ENCODE measurements around the gene GALNT7.

The GALNT7 gene

DNA sequence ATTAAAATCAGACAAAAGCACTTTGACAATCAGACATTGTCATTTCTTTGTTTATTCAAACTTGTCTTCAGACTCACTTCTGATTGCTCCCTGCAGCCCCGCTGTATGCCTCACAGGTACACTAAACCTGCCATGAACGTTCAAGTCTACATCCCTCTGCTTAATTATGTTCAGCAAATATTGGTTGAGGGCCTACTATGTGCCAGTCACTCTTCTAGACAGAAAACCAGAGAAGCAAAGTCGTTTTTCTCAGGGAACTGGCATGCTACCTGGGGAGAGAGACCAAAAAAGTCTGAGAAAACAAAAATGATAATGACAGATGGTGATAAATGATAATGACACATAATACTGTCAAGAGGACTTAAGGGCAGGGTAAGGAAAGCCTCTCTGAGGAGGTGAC is 146.1 kb downstream of the GALNT7 start:
- no peak for DNase-seq

DNA sequence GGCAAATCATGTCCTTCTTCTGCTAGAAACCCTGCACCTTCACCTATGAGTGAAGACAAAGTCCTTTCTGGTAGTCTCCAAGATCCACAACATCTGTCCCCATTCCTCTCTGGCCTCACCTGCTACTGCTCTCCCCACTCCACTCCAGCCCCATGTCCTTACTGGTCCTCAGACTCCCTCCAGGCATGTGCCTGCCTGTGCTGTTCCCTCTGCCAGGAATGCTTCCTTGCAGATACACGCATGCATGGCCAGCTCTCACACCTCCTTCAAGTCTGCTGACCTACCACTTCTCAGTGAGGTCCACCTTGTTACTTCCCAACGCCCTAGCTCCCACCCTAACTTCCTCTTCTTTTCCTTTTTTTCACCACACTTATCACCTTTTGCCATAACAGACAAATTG is 147.4 kb downstream of the GALNT7 start:
- DNase-seq, result no peak

DNA sequence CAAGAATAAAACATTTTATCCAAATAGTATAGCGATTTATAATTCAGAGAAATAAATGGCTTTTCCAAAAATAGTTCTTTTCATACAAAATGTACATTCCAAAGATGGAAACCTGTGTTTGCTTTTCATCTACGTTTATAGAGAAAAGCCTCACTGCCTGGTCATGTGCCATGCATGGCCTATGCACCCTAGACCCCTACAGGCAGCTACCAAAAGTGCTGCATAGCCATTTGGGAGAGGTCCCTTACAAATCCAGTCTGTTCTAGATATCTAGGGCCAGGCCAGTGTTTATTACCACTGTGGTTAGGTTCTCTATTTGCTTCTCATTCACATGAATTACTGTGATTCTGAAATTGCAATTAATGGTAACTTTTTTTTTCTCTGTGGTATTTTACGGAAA is 148.4 kb downstream of the GALNT7 start:
- no peak for DNase-seq

DNA sequence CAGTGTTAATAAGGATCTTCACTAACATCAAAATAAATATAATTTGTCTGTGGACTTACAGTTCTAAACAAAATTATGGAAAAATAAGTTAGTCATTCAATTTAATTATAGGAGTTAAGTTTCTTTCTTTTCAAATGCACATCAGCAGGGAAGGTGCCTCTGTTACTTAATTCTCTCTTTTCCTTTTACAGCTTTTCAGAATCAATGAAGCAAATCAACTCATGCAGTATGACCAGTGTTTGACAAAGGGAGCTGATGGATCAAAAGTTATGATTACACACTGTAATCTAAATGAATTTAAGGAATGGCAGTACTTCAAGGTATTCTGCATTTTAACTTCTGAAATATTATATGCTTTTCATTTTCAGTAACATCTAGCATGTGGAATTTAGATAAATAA is 149.6 kb downstream of the GALNT7 start:
- no peak for DNase-seq

DNA sequence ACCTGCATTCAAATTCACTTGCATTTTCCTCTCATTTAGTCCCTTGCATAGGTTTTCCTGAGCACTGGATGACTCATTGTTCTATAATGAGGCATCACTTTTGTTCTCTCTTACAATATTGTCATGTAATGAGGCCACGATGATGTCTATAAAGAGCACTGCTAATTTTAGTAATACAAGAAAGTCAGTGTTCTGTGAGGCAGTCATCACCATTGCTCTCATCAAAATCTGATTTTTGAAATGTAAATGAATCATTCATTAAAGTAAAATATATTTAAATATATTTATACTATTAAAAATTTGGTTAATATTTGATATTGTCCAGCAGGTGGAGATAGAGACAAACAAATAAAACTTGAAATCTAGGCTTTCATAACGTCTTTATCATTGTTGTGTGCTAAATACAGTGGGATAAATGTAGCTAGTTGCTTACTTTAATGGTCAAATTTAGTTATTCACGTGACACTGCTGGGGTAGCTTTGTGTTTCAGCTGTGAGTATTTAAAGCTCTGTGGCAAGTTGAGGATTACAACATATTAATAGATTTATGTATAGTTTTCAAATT is 150.1 kb downstream of the GALNT7 start:
- DNase-seq, result no peak

DNA sequence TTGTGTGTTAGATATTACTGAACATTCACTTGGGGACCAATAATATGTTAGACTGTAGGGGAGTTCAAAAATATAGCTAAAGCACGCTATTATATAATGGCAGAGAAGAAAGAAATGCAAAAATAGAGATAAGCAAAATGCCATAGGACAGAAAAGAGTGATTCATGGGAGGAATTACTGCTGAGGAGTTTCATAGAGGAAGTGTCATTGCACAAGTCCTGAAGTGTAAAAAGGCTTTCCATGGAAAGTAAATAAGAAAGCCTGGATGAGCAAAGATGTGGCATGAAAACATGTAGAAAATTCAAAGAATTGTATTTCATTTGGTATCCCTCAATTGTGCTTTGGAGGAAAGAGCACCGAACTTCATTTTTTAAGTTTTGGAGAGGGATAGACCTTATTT is 151.1 kb downstream of the GALNT7 start:
- DNase-seq, result no peak

DNA sequence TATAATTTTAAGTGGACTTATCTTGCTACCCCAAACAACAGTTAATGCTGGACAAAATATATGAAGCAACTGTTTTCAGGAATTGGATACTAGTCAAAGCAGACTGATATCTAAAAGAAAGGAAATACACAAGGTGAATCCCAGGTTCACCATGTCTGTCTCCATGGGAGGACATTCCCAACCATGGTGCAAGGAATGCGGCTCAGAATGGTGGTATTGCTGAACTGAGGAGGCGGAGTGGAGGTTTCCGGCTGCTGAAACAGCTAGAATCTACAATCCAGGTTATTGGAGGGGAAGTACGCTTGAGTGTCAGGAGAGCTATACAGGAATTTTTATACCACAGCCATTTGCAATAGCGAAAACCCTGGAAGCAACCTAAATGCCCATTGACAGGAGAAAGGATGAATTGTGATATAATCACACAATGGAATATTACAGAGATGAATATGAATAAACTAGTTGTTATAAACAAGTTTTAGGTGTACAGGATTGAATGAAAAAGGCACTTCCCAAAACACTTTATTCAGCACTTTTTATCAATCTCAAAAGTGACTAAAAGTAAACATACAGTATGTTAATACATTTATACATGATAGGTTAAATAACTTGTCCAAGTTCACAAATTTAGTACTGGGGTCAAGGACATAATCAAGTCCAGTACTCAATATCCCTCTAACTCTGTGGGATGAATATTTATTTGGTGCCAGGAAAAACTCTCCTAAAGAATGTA is 156.6 kb downstream of the GALNT7 start:
- no peak for DNase-seq

DNA sequence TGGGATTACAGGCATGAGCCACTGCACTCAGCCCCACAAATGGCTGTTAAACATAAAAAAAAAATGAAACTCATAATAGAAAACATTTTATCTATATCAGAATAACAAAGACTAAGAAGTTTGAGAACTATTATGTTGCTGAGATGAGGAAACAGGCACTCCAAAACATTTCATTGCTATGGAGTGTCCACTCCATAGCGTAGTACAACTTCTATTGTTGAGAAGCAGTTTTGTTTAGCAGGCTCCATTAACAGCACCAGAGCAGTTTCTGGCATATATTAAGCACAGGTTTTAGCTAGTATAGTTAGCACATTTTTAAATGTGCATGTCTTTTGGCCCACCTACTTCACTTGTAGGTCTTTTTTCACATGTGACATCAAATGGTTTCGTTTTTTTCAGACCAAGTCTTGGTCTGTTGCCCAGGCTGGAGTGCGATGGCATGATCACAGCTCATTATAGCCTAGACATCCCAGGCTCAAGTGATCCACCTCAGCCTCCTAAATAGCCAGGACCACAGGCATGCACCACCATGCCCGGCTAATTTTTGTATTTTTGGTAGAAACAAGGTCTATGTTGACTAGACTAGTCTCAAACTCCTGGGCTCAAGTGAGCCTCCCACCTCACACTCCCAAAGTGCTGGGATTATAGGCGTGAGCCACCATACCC is 159.8 kb downstream of the GALNT7 start:
- DNase-seq, result no peak

DNA sequence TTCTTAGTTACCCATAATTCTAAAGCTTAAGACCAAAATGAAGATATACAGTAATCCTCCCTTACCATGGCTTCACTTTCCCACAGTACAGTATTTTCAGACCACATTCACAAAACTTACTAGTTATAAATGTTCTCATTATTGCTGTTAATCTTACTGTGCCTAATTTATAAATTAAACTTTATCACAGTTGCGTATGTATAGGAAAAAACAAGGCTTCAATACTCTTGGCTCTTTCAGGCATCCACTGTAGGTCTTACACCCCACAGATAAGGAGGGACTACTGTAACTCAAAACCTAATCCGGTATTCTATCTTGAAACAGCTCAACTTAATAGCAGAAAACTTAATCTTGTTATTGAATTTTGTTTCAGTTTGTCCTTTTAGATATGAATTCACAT is 162.0 kb downstream of the GALNT7 start:
- DNase-seq, result no peak

DNA sequence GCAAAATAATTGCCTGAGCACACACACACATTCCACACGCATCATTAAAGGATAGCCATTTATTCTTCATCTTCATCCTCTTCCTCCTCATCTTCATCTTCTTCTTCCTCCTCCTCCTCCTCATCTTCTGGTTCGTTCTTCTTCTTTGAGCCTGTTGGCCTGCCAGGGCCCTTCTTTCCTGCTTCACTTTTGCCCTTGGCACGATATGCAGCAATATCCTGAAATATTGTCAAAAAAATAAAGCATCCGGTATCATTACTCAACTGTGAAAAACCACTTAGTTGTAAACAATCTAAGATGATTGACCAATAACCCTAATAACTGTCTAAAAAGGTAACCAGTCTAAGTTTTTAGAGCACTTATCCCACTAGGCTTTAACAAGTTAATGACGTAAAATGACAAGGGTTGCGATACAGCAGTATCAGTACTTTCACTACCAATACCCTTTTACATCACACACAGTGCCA is 163.4 kb downstream of the GALNT7 start:
- DNase-seq, result no peak

DNA sequence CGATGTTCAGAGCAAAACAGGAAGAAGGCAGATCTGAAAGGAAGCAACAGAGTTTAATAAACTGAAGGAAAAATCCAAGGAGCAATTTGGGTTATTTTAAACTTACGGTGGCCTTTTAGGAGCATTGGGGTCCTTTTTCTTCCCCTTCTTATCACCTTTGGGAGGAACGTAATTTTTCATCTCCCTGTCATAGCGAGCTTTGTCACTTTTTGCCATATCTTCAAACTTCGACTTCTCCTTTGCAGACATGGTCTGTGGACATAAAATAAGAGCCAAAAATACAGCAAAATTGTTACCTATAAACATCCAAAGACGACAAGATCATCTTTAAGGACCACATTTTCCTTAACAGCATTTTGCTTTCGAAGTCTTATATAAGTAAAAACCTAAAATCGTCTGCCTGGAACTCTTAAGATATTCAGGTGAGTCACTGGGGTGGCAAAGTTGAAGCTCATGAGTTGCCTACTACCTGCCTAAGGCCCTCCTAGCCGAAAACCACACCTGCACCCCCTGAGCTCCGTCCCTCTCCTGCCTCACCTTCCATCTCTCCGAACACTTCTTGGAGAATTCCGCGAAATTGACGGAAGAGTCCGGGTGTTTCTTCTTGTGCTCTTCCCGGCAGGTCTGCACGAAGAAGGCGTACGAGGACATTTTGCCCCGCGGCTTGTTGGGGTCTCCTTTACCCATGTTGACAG is 164.5 kb downstream of the GALNT7 start:
- no peak for DNase-seq

DNA sequence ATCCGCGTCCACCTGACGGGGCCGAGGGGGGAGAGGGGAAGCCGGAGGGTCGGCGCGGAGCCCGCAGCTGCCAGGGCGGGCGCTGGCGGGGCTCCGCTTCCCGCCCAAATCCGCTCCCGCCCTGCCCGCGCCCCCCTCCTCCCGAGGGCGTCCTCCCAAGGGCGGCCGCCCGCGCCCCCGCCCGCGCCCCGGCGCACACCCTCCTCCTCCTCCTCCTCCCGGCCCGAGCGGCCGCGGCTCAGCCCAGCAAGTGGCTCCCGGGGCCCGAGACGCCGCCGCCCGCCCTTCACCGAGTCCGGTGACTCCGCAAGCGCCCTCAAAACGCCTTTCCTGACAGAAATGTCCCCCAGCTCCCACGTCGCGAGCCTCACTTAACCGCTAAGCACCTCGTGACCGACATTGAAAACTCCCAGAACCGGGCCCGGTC is 165.1 kb downstream of the GALNT7 start:
- DNase-seq, result no peak

DNA sequence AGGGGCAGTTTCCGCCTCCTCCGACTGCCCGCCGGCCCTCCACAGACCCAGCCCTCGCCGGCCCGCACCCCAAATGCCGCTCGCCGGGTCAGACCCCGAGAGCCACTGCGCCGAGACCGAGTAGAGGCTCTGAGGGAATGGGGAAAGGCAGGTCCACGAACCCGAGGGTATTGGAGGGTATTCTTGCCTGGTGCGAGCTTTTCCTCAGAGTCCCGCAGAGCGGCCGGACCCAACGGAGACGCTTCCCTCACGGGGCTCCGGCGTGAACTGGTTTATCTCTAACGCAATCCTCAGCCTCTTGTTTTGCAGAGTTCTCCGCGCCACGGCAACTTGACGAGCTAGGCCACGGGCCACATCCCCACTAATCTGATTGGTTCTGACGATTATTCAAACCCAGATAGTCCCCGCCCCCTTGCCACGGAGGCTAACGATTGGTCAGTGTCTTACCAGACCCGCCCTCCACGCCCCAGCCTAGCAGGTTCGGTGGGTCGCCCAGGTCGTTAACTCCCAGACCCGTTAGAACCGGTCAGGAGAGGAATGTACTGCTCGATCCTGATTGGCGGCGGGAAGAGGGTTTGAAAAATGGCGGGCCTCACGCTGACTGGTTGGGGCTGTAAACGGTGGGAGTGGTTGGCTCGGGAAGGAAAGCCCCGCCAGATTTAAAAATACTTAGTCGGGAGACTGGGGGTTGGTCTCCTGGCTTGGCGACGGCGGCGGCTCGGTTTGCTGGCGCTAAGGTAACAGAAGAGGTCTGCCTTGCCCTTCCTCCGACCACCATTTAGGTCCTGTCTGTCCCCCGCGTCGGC is 165.7 kb downstream of the GALNT7 start, which contains the start of gene HMGB2:
Gene HMGB2, minus strand, starts transcription at position 274 of the 806 bp plus-strand sequence. CDS start 709 bp downstream, outside the sequence.
- peak; percentile 97 for DNase-seq

DNA sequence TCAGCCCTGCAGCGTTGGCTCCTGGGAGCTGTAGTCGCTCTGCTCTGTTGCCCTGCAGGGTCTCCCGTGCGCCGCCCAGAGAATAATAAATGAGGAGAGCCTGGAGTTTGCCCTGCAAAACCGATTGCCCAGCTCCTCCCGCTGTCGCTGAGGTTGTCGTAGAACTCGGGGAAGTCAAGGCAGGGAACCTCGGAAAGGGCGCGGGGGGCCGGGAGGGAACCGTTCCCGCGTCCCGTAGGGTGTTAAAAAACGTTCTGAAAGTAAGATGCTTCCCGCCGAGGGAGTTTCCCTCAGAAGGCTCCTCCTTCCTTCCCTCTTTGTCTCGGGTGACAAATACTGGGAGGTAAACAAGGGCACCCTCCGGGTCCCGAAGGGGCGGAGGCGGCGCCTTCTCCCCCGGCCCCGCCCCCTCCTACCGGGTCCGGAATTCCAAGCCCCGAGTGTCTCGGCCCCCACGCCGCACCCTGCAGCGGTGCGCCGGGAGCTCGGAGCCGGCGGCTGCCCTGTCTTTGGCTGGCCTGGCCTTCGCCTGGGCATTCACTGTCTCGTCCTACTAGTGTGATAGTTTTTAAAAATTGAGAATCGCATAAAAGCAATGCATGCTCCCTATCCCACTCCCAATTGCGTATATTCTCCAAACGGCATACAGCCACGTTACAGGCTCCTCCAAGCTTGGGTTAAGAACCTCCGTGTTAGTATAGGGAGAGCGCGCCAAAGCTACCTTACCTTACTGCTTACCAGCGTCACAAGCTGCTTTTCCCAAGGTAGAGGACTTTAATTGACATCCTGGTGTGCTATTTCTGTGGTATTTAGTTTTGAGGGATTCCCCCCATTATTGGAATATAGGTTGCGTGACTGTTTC is 166.5 kb downstream of the GALNT7 start:
- peak; percentile 66 for DNase-seq

DNA sequence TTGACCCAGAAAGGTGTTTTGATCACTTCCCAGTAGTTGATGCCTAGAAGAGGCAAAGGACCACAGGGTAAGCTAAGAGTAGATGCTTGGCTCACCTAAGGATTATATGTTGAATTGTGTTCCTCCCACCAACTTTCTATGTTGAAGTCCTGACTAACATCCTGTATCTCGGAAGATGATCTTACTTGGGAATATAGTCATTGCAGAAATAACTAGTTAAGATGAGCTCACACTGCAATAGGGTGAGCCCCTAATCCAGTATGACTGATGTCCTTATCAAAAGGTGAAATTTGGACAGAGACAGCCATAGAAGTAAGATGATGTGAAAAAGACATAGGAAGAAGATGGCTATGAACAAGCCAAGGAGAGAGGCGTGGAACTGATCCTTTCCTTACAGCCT is 168.9 kb downstream of the GALNT7 start:
- no peak for DNase-seq

DNA sequence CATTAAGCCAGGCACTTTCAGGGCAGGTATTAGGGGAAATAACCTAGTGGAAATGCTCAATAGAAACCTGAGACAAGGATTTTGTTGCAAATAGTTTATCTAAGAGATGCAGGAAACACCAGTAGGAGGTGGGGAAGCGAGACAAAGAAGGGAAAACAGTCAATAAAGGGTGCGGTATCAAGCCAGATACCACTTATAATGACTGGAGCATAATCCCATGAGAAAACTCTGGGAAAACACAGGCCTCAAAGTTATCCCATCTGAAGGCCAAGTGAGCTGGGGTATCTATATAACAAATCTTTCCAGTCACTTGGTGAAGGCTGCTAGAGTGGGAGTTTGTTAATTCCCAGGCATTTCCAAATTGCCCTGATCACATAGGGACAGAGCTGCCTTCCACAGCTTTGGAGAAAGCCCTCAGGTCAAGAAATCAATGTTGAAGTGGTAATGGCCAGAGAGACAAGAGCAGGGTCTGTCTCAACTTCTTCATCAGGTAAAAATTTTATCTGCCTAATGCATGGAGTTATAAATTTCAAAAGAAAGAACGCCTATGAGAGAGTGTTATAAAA is 175.3 kb downstream of the GALNT7 start:
- no peak for DNase-seq

DNA sequence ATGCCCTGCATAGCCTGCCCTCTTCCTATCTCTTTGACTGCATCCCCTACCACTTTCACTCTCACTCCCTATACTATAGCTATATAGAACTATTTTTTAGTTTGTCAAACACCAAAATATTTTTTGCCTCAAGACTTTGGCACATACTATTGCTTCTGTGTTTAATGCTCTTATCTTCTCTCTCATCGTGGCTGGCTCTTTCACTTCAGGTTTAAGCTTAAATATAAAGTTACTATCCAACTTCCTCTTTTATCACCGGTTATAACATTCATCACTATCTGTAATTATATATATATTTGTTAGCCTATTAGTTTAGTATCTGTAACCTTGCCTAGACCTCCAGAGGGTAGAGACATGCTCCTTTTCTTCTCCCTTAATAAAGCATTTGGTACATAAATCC is 177.0 kb downstream of the GALNT7 start:
- no peak for DNase-seq

DNA sequence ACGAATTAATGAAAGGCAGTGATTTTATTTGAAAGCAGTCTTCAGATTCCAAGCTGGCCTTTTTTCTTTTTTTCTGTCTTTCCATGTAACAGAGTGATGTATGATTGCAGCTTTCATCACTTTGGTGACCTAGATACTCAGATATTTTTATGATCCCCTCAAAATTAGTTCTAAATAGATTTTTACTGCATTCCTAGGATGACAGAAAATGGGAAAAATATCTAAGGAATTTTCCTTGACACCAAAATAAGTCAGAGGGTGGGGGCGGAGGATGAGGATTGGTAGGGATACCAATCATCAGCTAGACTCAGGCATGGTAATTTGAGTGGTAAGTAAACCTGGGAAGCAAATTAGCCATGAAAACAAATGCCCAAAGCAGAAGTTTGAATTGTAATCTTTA is 177.5 kb downstream of the GALNT7 start:
- DNase-seq, result no peak

DNA sequence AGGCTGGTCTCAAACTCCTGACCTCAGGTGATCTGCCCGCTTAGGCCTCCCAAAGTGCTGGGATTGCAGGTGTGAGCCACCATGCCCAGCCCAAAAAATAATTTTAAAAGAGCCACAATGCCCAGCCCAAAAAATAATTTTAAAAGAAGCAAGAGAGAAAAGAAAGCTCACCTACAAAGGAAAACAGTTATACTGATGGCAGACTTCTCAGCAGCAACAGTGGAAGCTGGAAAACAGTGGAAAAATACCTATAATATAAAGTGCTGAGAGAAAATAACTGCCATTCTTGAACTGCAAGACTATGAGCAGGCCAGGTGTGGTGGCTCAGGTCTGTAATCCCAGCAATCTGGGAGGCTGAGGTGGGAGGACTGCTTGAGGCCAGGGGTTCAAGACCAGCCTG is 178.9 kb downstream of the GALNT7 start:
- DNase-seq, result no peak

DNA sequence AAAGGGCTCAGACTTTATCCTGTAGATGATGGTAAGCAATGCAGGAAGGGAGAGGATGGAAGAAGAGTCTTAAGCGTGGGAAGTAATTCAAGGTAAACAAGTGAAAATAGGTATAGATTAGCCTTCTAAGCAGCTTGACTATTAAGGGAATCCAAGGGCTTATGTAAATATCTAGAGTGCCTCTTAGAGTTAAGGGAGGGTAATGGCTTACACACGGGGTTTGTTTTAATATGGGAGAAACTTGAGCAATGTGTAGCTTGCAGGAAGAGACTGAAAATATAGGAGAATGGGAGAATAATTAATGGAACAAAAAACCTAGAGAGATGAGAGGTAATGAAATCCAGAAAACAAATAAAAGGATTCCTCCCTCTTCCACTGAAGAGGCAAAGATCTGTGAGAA is 189.3 kb downstream of the GALNT7 start:
- peak; percentile 13 for DNase-seq

DNA sequence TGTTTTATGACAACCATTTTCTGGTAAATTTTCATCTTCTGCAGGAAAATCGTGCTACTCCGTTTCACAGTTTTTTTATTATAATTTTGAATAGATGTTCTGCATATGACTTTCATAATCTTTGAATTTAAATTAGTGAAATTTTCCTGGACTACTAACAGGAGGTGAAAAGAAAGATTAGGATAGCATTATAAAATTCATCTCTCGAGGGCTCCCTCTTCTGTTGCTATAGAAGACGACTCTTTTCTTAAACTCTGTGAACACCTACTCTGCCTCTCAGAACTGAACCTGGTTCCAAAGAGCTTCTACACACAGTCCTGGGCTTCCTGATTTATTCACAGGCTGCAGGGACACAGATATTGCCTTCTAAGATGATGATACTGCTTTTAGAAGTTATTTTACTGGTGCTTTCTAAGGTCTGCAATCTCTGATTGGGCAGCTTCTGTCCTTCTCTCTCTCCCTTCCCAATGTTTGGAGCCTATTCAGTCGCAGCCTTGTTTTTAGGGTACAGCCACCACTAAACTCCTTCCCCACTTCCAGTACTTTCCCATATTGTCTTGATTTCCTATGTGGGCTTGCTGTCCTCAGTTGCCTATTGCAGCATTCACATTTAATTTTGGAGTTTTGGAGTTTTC is 192.1 kb downstream of the GALNT7 start:
- no peak for DNase-seq
